HG03039 (cell line): Measurements from ENCODE around the gene NFX1.

Experiments
- ATAC-seq: cut with Tn5 transposase; IDR thresholded peaks from one replicate; pipeline ENCODE4 v1.9.1; 2021; ENCODE audit warnings: mild to moderate bottlenecking, moderate library complexity; ENCODE audit not compliant: unreplicated experiment

The NFX1 gene

DNA sequence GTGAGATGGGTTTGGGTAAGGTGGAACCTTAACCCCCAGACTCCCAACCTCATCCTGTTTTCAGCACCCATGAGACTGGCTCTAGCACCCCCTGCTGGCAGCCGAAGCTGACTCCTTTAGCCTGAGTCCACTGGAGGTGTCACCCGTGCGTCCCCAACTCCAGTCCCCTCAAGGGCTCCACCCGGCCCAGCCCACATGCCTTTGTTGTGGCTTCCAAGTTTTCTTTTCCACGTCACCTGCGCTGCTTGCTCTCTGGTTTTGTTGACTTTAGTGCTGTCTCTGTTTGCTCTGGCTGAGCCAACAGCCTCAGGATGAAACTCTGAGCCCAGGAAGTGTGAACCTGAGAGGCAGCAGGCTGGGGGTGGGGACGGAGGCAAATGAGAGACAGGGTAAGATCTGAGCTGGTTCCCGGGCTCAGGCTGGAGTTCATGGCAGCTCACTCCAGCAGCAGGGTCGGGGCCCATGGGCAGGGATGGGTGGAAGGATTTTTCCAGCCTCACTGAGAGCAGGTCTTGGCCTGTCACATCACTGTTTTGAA, 125.3 kb downstream of the NFX1 start:
- no peak for ATAC-seq

DNA sequence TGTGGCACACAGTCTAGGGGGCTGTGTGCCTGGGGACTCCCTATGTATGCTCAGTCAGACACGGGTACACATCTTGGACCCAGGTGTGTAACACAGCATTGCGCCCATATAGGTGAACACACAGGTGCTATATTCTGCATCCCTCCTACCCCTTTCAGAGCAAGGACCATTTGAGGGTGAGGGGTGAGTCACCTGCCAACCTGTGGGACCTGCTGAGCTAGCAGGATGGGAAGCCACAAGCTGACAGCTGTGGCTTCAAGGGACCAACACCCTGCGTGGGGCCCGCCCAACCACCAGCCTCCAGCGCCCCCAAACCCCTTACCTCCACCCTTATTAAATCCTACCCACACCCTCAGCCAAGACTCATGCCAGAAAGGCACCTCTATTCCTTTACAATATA, 126.7 kb downstream of the NFX1 start:
- no peak for ATAC-seq

DNA sequence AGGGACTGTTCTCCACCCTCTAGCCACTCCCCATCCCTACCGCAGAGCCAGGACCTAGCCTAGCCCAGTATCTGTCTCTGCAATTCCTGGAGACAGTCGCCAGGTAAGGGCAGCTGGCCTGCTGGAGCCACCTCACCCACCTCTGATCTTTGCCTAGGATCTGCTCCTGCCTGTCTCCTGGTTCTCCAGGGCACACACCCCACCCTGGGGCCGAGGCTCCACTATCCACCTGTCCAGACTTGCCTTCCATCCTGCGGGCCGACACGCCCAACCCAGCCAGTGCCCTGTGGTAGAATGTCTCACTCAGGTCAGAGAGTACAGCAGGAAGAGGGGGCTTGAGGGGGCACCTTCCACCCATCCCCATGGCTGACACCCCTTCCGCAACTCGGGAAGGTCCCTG, 127.8 kb downstream of the NFX1 start:
- no peak for ATAC-seq

DNA sequence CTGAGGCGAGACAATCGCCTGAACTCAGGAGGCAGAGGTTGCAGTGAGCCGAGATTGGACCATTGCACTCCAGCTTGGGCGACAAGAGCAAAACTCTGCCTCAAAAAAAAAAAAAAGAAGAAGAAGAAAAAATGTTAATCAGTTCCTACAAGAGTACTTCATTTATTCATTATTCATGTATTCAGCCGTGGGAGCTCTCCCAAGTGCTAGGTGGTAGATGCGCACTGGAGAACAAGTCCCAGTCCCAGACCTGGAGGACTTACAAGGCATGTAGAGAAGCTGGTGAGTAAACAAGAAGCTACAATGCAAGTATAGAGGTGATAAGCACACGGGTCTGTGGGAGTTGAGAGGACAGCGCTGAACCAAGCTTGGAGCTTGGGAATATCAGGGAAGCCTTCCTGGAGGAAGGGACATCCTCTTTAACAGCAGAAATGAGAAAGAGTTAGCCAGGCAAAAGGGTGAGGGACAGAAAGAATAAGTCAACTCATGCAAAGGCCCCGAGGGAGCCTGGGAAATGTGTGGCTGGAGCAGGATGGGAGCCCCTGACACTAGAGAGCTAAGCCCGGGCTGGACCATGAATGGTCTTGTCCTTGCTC, 129.5 kb downstream of the NFX1 start:
- ATAC-seq = no peak
